ENCODE results near the gene BTK. TPM values are rescaled to one million over a fixed set of nuclear protein-coding genes. Genes with fewer than 3 reads are reported as not detected.

Gene BTK
- total RNA-seq, 1 donor from 2014 or later, result 1.3 TPM

GRCh38 chrX:101394372-101394771 is 8.4 kb upstream of the BTK start:
- ATAC-seq (no peak), DNase-seq (ENCODE audit: low spot score) (no peak)

GRCh38 chrX:101393530-101394305 is 7.7 kb upstream of the BTK start:
- no peak for DNase-seq (ENCODE audit: low spot score)
- ATAC-seq, result no peak

GRCh38 chrX:101391831-101392230 is 5.8 kb upstream of the BTK start:
- ATAC-seq (no peak), DNase-seq (ENCODE audit: low spot score) (no peak)

GRCh38 chrX:101390664-101391525 is 4.9 kb upstream of the BTK start, which contains the start of gene RPL36A:
Gene RPL36A, plus strand, starts transcription at chrX:101391011. Its CDS starts 33 bp downstream, at chrX:101391044.
- peak; percentile 82 for DNase-seq (ENCODE audit: low spot score)
- peak; percentile 99 for ATAC-seq

- DNase-seq (ENCODE audit: low spot score) (no peak), ATAC-seq (no peak)
These were observed 2.6 kb upstream of the BTK start for GRCh38 chrX:101388604-101389003.

GRCh38 chrX:101386542-101386885 is 523 bp upstream of the BTK start:
- ATAC-seq, result no peak
- DNase-seq (ENCODE audit: low spot score), result no peak

- no peak for ATAC-seq
- no peak for DNase-seq (ENCODE audit: low spot score)
These were observed 836 bp downstream of the BTK start for GRCh38 chrX:101385026-101385684.

GRCh38 chrX:101383679-101384205 is 2.2 kb downstream of the BTK start:
- ATAC-seq (no peak), DNase-seq (ENCODE audit: low spot score) (no peak)

GRCh38 chrX:101377547-101377946 is 8.4 kb downstream of the BTK start:
- DNase-seq (ENCODE audit: low spot score) (no peak), ATAC-seq (no peak)

- ATAC-seq (no peak), DNase-seq (ENCODE audit: low spot score) (no peak)
These were observed 15.0 kb downstream of the BTK start for GRCh38 chrX:101370888-101371504.

- DNase-seq (ENCODE audit: low spot score) (no peak), ATAC-seq (no peak)
These were observed 16.3 kb downstream of the BTK start for GRCh38 chrX:101369687-101370086.

- DNase-seq (ENCODE audit: low spot score) (no peak), ATAC-seq (no peak)
These were observed 17.2 kb downstream of the BTK start for GRCh38 chrX:101368800-101369199.

- DNase-seq (ENCODE audit: low spot score) (no peak), ATAC-seq (no peak)
These were observed 20.6 kb downstream of the BTK start for GRCh38 chrX:101365301-101365795.

GRCh38 chrX:101362757-101363156 is 23.2 kb downstream of the BTK start:
- DNase-seq (ENCODE audit: low spot score), result no peak
- no peak for ATAC-seq

- ATAC-seq (no peak), DNase-seq (ENCODE audit: low spot score) (no peak)
These were observed 23.9 kb downstream of the BTK start for GRCh38 chrX:101362116-101362515.

GRCh38 chrX:101360390-101360789 is 25.6 kb downstream of the BTK start:
- no peak for ATAC-seq
- DNase-seq (ENCODE audit: low spot score), result no peak

- no peak for DNase-seq (ENCODE audit: low spot score)
These were observed 26.0 kb downstream of the BTK start for GRCh38 chrX:101359966-101360365.

GRCh38 chrX:101357166-101357795 is 28.7 kb downstream of the BTK start:
- DNase-seq (ENCODE audit: low spot score) (no peak), ATAC-seq (no peak)

More at GRCh38 chrX:101359966-101360365, 26.0 kb downstream of the BTK start:
- ATAC-seq, result no peak

- no peak for DNase-seq (ENCODE audit: low spot score)
These were observed 36.8 kb downstream of the BTK start for GRCh38 chrX:101349193-101349562.

More at GRCh38 chrX:101349193-101349562, 36.8 kb downstream of the BTK start:
- no peak for ATAC-seq

All from left lobe of liver (tissue), 2 donors.